Smooth muscle cell of the brain vasculature (primary cell): ENCODE data around the gene HOXB6.

Source experiments
- DNase-seq: peaks from one replicate; pipeline ENCODE4 v3.0.0-alpha.2; 2012; ENCODE audit warnings: low read depth, low spot score

HOXB6 gene

DNA sequence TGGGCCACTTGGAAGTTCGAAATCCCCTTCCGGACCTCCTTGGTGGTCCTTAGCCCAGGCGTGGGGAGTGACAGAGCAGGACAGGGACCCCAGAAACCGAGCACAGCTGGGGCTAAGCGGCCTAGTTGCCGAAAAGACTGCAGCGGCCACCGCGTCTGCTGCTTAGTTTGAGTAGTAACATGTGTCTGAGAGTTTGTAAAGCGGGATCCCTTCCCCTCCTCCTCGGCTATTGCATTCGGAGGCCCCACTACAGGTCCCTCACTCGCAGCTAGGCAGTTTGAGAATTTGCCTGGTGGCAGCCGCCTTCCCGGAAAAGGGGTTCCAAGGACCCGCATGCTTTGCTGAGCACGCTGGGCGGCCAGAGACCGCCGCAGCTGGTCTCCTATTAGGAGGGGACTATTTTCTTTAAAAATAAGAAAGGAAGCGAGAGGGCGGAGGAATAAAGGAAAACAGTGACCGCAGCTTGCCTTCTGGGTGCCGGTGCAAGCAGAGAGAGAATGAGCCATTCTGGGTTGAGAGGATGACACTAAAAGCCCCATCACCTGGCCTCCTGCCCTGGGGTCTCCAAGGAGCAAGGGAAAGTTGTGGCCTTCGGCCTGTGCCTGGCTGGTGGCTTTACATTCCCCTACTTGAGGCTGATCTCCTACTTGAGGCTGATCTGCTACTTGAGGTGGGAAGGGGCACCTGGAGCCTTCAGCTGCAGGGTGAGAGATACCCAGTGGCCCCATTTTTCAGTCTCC lies 10.1 kb downstream of the HOXB6 start:
- DNase-seq: no peak

DNA sequence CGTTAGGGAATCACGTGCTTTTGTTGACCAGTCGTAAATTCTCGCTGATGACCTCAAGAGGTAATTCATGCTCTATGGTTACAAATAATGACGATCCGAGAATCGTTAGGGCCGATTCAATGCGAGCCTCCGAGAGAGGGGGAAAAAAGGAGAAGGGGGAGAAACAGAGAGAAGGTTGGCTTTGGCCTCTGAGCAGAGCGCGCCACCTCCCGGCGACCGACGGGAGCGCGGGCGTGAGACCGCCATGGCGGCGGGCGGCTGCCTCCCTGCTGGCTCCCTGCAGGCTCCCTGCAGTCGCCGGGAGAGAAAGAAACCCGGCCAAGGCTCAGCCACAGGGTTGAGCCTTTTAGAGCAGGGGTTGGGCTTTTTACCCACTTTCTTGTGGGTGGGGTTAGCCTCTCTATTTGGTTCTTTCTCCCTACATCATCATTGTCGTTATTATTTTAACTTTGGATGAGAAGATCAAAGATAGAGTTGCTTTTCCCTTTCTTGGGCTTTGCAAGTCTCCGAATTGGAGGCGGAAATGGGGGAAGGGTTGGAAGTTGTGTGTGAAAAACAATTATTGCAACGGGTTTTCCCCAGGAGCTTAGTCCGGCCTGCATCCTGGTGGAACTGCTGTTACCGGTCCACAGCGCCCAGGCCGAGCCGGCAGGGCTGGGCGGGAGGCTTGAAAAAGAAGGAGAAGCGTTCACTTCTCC lies 10.8 kb downstream of the HOXB6 start:
- DNase-seq: no peak

DNA sequence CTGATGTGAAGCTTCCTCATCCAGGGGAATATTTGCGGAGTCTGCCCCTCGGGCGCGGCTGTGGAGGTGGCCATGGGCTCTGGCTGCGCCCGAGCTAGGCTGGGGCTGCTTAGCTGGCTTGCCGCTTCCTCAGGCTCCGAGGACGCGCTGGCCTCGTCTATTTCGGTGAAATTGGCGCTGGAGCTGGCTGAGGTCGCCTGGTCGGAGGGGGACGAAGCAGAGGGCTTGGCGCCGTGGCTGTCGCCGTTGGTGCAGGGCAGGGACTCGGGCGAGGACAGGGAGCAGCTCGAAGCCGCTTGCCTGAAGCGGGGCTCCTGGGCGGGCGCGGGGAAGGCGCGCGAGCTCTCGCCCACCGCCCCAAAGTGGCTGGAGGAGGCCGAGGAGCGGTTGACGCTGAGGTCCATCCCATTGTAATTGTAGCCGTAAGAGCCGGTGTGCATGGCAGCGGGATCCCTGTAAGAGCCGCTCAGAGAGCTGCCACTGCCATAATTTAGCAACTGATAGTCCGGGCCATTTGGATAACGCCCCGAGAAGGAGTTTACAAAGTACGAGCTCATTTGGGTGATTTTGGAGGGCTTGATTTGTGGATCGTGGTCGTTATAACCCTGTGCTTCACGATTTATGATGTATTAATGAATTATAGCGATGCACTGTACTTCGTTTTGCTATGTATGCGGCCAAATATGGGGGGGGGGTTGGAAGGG lies 11.5 kb downstream of the HOXB6 start, which contains the start of gene HOXB5:
TSS of gene HOXB5 (minus strand) at position 654 of the 704 bp plus-strand sequence. CDS start at position 557, 97 bp downstream.
- no peak for DNase-seq

DNA sequence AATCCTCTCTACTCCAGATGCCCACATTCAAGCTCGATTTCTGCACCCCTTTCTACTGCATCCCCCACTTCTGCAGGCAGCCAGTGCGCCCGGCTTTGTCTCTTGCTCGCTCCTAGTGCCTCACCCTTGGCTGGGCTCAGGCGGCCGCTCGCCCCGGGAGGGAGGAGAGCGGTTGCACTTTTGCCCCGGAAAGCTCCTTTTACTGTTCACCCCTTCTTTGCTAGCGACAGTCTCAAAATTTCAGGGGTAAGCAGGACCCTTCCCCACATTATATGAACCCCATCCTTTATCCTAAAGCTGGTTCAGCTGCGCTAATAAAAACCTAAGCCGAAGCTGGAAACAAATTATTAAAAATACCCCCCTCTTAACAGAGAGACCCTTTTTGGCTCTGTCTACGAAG lies 12.2 kb downstream of the HOXB6 start:
- no peak for DNase-seq

DNA sequence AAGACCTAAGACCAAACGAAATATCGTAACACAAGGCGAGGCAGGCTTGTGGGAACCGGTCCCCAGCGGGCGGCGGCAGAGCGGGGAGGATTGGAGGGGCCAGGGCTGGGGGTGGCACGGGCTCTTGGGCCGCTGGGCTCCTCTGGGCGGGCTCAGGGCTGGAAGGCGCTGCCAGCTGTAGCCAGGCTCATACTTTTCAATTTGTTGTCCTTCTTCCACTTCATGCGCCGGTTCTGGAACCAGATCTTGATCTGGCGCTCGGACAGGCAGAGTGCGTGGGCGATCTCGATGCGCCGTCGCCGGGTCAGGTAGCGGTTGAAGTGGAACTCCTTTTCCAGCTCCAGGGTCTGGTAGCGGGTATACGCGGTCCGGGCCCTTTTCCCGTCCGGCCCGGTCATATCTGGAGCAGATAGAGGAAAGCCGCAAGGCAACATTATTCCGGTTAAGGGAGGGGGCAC lies 12.7 kb downstream of the HOXB6 start:
- no peak for DNase-seq

DNA sequence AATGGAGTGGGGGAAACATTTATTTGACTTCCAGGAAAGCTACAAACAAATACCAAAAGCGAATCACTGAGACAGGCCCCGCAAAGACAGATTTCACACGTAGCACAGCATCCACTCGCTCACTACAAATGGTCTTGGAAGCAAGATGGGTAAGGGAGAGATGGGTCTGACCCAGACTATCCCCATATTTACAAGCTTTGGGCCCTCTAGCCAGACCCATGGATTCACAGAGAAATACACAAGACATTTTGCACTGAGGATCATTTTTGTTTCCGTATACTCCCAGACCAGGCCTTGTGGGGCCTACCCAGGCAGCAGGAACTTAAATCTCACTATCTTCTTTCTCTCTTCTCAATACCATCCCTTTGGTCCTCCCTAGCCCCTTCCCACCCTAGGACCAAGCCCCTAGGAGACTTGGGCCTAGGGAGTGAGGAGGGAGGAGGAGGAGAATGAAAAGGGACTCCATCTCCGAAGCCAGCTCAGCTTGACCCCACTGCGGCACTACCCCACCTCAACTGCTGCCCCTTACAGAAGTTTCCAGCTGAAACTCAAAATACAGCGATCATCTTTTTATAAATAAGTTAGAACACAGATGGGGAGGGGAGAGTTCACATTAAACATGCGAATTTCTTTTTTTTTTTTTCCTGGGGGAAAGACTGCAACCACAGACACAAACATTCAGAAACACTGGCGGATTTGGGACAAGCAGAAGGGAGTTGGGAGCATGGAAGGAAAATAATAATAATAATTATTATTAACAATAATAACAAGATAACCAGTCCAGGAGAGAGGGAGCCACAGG lies 13.3 kb downstream of the HOXB6 start:
- DNase-seq: no peak

DNA sequence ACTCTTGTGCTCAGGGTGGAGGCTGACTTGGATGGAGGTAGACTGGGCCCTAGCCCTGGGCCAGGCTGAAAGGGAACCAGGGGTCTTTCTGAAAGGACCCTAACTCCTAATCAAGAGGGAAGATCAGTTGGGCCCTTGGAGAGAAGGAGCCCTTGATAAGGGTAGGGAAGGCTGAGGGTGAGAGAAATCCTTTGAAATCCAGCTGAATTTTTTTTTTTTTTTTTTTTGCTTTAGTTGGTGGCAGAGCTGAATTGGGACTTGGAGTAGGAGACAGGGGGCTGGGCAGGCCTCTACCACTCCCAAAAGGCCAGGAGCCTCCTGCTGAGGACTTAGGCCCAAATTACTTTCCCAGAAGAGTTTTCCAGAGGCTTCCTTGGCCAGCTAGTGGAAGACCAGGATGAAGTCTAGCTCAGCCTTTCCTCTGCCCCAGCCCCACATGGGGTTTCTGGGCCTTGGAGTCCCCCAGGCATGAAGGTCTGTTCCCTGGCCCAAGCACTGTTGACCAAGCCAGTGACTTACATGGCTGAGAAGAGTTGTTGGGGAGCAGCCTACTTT lies 14.1 kb downstream of the HOXB6 start:
- no peak for DNase-seq

DNA sequence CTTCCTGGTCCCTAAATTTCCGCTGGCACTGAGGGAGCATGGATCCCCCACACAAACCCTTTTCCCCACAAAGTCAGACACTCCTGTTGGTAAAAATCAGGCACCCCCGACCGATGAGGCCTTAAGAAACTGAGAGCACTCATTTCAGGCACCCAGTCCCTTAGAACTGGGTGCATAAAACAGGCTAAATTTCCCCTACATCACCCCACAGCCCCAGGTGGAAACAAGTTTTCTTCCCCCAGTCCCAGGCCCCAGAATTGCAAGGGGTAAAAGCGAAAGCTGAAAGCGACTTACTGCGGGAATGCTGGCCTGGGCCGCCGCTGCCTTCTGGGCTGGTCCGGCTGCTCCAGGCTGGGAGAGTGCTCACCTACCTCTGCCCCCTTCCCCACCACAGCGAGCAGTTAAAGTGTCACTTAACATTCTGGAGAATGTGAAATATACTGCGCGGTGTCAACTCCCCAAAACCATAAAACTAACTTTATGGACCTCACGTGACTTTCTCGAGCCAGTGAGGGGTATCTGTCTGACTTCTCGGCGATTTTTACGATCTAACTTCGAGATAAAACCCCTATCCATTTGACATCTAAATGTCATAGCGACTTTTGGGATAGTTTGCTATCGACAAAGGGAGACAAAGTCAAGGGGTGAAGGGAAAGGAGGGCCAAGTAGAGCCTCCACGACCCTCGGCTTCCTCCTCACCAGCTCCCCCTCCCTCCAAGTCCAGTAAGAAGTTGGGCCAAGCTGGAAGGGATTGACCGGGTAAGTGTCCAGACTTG lies 14.8 kb downstream of the HOXB6 start, which contains the start of gene HOXB3:
TSS of gene HOXB3 (minus strand) at position 411 of the 776 bp plus-strand sequence. CDS start 37,767 bp downstream, outside the sequence.
- DNase-seq: no peak

DNA sequence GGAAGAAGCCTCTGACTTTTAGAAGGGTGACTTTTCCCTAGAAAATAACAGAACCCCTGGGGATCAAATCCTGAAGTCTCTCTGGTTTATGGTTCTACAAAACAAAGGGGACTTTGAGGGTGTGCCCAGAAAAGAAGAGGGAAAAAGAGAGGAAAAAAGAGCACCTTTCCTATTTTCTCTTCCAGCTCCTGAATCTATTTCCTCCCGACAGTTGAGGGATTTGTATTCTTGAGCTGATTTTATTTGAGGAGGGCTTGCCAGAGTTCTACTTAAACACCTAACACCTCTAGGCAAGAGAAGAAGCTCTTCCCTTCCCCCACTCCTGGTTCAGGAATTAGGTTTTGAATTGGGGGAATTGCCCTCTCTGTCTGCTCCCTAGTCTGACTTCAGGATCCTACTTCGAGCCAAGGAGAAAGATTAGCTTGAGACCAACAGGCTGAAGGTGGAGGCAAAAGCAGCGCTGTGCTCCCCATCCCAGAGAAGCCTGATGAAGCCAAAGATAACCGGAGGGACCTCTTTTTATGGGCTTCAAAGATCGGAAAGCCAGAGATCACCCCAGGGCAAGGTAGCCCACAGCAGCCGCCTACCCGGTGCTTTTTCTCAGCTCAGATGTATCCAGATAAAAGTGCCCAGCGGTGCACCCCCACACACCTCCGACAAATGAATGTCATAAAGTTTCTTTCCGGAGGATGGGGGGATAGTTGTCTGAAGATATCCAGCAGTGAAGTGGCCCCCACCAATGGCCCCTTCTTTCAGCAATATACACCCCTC lies 15.5 kb downstream of the HOXB6 start:
- DNase-seq: no peak

DNA sequence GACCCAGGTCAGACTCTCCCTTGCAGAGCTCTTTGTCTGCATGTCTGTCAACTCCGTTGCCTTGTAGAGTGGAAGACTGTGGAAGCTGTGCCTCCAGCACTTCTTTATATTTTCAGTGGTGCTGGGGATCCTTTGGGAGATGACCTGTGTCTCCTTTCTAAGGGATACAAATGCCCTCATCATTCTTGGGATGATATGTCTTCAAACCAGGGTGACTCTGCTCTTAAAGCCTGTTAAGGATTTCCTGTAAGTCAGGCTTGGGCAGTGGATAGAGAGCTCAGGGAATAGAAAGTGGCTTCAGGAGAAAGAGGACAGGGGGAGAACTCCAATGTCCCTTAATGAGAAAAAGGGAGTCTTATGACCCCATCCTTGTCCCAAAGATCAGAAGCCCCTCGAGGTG lies 16.3 kb downstream of the HOXB6 start:
- no peak for DNase-seq

DNA sequence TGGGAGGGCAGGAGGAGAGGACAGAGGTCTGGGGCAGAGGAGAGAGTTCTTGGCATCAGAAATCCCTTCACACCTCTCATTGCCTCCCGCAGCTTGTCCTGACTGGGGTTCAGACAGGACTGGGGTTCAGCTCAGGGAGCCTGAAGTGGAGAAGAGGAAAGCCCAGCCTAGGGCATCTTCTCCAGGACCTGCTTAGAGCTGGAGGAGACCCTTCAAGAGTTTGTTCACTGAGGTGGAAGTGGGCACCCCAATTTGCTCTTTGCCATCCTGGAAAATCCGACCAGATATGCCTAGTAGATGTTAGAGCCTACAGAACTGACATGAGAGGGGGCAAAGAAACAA lies 16.7 kb downstream of the HOXB6 start:
- DNase-seq: no peak

DNA sequence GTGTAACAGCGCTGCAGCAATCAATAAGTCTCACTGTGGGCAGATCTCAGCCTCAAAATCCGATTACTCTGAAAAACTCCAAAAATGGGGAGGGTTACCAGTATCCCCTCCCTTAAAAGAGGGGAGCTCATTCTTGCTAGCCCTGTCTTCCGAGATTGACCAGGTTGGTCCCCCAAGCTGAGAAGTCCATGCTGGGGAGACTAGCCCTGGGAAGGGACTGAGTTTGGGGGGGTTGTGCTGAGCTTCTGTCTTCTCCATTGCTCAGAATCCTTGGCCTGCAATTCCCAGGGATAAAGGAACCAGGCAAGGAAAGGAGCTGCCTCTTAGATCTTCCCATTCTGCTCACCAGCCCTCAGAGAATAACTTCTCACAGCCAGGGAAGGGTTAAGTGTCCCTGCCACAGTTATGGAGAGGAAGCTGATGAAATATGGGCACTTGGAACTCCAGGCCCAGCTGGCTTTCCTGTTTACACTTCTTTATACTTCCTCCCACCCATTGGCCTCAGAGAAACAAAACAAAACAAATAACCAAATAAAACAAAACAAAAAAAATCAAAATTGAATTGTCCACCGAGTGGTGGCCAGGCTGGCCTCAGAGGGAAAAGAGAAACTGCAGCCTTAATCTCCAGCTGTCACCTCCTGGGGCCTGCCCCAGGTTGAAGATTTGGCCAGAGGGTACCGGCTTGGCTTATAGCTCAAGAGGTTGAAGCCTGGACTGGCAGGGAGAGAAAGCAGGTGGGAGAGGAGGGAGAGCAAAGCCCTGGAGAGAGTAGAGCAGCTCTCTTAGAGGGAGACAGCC lies 17.3 kb downstream of the HOXB6 start:
- DNase-seq: no peak

DNA sequence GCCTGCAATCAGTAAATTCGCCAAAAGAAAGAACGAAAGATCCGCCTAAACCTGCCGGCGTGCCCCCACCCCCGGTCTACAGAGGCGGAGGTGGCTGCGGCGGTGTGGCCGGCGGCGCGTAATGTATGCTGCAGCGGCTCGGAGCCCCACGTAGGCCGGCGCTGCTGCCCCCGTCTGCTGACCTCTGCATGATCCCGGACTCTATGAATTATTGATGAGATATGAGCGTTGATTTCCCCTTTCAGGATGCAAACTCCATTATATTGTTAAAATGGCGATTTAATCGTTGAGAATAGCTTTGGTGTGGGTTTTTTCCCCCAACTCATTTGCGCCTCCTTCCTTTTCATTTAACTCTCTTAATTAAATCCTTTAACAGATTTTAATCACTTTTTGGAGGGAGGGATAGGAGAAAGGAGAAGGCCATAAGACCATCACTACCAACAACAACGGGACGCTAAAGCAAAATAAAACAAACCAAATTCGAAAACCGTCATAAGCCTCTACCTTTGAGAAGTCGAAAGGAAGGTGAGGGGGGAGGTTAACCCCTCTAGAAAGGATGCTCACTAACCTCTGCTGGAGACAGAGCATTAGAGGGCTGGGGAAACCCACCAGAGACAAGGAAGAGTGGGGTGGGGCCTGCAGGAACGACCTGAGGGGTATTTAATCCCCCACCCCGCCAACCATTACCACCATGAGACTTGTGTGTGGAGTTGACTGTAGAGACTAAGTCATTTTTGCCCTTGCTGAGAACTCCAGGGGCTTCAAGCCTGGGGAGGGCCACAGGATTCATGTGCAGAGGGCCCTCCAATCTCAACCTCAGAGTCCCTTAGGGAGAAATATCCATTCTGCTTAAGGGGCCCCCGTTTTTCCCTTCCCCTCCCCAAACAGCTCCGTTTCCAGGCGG lies 18.2 kb downstream of the HOXB6 start:
- DNase-seq: no peak

DNA sequence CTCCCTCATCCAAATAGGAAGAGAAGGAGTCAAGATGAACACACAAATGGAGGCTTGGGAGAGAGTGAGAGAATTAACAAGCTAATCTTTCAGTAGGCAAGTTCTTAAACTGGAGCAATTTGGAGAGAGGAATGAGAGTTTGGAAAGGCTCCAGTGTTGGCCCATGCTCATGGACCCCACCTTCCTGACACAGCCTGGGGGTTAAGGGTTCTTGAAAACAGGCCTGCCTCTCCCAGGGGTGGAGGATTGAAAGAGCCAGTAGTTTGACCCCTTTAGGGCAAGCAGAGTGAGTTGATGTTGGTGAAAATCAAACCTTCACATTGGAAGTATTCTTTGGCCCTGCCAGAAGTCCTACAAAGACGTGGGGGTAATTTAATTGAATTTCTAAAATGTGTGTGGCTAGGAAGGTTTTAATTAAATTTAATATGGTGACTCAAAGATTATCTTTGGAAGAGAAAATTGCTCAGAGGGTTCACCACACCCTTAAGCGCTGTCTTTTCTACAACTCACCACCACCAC lies 20.5 kb downstream of the HOXB6 start:
- no peak for DNase-seq

DNA sequence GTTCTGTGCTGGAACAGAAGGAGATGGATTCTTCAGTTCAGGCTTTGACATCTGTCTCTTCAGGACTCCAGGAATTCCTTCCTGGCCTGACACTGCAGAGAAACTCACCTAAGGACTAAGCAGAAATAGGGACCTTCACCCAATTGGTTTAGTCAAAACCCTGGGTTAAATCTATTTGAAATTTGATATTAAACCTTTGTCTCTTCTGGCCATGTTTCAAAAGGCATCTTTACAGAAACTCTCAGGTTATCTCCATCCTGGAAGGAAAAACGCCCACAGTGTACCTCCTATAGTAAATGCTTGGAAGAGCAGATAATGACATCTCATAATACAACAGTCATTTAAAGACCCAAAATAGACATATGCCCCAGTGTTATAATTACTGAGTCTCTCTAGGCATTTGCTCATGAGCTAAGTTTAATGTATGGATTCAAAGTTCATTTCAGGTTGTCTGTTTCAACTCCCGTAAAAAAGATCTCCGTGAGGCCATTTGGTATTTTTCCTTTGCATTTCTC lies 21.0 kb downstream of the HOXB6 start:
- DNase-seq: no peak

DNA sequence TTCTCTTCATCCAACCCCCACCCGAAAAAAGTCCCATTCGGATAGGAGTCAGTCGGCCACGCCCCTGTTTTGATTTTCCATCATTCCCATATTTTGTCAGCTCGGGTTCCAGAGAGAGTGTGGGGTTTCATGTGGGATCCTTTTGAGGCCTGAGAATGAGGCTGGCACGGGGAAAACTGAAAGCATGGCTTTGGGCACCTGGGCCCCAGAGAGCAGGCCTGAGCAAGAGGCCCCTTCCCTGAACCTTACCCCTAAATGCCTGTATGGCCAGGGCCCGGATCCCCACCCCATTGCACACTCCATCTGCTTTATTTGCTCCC lies 22.1 kb downstream of the HOXB6 start:
- no peak for DNase-seq

DNA sequence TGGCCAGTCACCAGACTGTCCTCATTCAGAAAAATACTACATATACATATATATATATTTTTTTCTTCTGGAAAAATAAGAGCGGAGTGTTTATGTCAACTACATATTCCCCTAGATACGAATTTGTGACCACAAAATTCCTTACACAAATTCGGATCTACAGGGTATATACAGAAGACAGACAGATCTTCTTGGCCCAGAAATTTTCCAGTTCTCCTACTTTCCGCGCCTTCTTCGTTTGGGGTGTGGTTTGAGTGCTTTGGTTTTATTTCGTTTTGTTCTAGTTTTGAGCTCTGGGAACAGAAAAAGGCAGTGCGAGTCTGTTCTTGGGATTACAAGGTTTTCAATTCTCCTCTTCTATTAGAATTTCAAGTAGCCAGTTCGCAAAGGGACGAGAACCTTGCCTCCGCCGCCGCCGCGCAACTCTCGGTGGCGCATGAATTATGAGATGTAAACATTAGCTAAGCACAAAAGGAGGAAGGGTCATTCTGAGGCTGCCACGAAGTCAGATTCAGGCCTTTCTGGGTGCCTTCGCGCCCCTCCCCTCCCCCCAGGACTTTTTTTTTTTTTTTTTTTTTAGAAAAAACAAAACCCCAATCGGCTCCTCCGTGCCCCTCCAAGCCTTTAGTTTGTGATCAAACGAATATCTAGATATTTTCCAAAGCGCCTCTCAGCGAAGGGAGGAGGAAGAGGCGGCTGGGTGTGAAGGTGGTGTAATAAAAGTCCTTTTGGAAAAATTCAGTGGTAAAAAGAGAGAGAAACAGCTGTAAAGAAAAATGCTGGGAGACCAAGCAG lies 24.8 kb downstream of the HOXB6 start:
- DNase-seq: no peak
